GM19324 (cell line): Measurements from ENCODE around the gene GJC3.

ENCODE experiments used
- ATAC-seq: cut with Tn5 transposase; IDR thresholded peaks from one replicate; pipeline ENCODE4 v1.9.1; 2021; ENCODE audit warnings: mild to moderate bottlenecking, moderate library complexity; ENCODE audit not compliant: unreplicated experiment, low FRiP score

Gene GJC3

DNA sequence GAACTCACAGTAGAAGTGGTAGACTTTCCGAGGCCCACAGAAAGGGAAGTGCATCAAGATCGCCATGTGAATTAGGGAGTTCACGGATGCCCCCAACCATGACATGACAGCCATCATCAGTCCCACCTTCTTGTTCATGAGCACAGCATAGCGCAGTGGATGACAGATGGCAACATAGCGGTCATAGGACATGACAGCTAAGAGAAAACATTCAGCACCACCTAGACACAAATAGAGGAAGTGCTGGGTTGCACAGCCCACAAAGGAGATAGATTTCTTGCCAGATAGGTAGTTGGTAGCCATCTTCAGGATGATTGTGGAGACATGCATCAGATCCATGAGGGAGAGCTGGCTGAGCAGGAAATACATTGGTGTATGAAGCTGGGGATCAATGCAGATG, 52.9 kb downstream of the GJC3 start:
- no peak for ATAC-seq
